Loucy (cell line): ENCODE results near the gene ALK.

Experiments
- EZH2phosphoT487 ChIP-seq: fragments of 200-600 bp; IDR thresholded peaks from 2 replicates; pipeline ENCODE4 v1.6.1; 2018; ENCODE audit warnings: antibody characterized with exemption, mild to moderate bottlenecking, moderate library complexity, borderline replicate concordance
- TF ChIP-seq, protein P1 (sequence below): fragments of 200-600 bp; sonication (generic); conservative IDR thresholded peaks from 2 replicates; pipeline ENCODE4 v1.5.1; 2014; ENCODE audit warnings: mild to moderate bottlenecking, antibody characterized with exemption, low read length

DNA sequence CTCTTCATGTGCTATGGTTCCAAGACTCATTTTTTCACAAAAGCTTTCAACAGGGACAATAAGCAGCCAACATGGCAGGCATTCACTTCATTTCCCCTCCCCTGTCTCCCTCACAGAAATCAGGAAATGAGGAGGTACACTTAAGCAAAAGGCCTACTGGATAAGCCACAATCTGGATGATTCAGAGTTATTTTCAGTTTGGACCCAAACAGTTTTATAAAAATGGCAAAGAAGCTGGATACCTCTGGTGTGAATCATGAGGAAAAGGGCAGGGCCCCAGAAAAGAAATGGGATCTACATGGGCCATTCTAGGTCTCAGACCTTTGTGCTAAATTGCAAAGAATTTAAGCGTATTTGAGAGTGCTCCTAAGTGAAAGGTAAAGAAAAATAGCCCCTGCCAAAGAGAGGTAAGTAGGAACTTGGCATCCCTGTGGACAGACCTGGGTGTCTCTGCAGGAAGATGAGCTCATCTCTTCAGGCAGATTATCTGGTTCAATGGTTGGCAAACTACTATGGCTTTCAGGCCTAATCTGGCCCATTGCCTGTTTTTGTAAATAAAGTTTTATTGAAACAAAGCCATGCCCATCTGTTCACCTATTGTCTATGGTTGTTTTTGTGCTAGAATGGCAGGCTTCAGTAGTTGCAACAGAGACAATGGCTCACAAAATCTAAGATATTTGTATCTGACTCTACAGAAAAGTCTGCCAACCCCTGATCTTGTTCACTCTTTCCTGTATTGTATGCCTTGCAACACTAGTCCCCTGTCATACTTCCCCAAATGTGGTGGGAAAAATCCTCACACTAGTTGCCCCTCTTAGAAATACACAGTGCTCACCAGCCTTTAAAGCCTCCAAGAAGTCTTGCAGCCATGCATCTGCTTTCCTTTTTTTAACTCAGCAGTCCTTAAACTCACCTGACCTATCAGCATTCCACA, 315.0 kb downstream of the ALK start:
- TF ChIP-seq, protein P1, sequence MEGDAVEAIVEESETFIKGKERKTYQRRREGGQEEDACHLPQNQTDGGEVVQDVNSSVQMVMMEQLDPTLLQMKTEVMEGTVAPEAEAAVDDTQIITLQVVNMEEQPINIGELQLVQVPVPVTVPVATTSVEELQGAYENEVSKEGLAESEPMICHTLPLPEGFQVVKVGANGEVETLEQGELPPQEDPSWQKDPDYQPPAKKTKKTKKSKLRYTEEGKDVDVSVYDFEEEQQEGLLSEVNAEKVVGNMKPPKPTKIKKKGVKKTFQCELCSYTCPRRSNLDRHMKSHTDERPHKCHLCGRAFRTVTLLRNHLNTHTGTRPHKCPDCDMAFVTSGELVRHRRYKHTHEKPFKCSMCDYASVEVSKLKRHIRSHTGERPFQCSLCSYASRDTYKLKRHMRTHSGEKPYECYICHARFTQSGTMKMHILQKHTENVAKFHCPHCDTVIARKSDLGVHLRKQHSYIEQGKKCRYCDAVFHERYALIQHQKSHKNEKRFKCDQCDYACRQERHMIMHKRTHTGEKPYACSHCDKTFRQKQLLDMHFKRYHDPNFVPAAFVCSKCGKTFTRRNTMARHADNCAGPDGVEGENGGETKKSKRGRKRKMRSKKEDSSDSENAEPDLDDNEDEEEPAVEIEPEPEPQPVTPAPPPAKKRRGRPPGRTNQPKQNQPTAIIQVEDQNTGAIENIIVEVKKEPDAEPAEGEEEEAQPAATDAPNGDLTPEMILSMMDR, result no peak
- no peak for TF ChIP-seq EZH2phosphoT487
